Daoy (cell line): Measurements from ENCODE around the gene GBX2. TPM values are rescaled to one million over a fixed set of nuclear protein-coding genes. Genes with fewer than 3 reads are reported as not detected.
A peak's percentile ranks its signal among the peaks of the same experiment; 100 is the strongest.

Experiments used
- DNase-seq: peaks from one replicate; pipeline ENCODE4 v3.0.0-alpha.2; 2015; ENCODE audit warnings: low read depth
- total RNA-seq: library from RNA; depleted of rRNA; stranded (reverse); fragments of >200 nt; shearing (Covaris generic); gene quantifications from 2 replicates; pipeline ENCODE4 v1.2.3, GENCODE V29; 2014

Gene GBX2
- total RNA-seq, 1 experiment from 2014 or later, result 8.0 TPM

DNA sequence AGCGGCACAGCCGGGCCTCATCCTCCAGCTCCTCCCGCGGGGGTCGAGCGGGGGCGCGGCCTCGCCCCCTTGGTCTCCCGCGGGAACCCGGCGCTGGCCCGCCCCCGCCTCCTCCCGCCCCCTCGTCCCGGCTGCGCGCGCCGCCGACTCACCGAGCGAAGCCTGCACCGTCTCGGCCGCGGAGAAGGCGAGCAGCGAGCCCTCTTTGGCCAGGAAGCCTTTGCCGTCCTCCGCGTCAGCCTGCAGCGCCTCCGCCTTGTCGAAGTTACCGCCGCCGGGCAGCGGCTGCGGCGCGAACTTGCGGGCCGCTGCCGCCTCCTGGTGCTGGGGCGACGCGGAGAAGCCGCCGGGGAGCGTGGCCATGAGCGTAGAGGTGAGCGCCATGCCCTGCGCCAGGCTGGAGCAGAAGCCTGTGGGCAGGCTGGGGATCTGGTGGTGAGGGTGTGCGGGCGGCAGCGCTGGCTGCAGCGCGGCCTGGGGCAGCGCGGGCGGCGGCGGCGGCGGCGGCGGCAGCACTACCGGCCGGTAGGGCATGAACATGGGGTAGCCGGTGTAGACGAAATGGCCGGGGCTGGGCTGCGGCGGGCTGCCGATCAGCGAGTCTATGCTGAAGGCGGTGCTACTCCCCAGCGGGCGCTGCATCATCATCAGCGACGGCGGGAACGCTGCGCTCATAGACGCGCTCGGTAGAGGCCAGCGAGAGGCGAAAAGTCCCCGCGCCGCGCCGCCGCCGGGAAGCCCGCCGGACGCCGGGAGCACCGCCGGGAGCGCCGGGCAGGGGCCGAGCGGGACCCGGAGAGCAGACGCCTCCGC is 683 bp downstream of the GBX2 start:
- DNase-seq, result peak; percentile 68

DNA sequence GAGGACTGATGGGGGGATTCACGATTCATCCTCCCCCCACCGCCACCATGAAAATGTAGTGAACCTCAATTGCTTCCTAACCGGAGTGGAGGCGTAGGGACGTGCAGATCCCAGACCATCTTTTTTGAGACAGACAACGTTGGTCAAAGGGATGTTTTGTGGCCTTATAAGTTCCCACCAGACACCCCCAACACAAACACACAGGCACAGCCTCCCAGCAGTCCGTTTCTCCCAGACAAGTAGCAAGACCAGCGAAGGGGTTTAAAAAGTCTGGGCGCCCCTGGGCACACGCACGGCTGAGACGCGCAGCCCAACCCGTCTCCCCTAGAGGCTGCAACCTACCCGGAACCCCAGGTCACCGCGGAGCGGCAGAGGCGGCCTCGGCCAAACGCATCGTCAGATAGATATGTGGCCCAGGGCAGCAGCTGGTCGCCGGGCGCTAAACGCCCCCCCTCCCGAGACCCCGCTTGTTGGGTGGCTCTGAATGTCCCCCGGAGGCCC is 1.3 kb downstream of the GBX2 start:
- DNase-seq, result no peak

DNA sequence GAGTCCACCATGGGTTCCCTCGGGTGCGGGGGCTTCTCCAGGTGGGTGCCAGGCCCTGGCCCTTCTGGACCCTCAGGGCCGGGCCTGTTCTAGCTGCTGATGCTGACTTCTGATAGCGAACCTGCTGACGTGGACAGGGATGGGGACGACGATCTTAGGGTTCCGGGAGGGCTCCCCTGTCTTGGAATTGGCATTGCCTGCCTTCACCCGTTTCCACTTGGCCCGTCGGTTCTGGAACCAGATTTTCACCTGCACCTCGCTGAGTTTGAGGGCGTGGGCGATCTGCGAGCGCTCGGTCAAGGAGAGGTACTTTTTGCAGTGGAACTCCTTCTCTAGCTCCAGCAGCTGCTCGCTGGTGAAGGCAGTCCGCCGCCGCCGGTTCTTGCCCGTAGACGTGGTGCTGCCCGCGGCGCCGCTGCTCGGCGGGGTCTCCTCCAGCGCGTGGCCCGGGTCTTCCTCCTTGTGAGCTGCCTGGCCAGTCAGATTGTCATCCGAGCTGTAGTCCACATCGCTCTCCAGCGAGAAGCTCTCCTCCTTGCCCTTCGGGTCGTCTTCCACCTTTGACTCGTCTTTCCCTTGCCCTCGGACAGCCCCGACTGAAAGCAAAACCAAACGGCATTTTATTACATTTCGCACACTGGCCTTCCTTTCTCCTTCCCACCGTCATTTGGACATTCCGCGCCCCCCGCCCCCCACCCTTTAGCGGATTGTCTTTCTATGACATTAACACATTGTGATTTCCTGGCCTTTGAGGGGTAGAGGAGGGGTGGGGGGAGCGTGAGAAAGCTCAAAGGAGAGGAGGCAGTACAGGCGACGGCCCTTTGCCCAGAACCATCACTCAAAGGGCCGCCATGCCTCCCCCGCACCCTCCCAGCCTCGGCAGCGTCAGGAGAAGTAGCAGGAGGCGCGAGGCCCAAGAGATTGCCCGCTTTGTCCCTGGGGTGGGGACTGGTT is 2.1 kb downstream of the GBX2 start:
- no peak for DNase-seq

DNA sequence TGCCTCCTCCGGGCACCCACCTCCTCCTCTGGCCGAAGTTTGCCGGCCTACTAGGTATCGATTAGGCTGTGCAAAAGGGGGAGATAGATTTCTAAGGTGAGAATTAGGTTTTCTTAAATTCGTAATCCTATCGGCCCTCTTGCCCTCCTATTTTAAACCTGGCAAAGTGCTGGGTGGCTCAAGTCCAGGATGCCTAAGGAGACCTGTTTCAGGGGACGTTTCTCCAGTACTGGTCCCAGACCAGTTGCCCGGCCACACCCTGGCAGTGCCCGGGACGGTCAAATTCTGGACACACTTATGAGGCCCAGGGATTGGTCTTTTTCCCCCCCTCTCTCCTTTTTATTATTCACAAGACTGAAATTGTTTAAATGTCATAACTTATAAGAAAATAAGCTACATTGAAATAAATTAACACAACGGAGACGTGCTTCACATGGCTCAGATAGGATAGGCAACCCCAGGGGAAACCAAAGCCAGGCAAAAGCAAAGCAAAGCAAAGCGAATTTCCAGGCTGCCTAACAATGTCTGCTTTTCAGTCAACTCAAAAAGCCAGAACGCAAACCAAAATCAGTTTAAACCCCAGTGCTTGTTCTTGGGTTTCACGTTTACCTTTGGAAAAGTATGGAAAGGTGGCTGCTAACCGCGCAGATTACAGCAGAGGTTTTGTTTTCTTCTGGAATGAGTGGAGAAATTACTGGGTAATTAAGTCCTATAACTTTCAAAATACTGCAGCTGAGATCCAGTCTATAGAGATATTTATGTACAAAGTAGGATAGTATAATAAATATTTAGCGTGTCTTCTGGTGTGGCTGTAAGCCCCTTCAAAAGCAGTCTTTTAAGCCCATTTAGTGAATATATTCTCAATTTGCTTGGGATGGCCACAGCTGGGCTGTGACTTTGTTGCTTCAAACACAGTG is 3.0 kb downstream of the GBX2 start:
- no peak for DNase-seq

DNA sequence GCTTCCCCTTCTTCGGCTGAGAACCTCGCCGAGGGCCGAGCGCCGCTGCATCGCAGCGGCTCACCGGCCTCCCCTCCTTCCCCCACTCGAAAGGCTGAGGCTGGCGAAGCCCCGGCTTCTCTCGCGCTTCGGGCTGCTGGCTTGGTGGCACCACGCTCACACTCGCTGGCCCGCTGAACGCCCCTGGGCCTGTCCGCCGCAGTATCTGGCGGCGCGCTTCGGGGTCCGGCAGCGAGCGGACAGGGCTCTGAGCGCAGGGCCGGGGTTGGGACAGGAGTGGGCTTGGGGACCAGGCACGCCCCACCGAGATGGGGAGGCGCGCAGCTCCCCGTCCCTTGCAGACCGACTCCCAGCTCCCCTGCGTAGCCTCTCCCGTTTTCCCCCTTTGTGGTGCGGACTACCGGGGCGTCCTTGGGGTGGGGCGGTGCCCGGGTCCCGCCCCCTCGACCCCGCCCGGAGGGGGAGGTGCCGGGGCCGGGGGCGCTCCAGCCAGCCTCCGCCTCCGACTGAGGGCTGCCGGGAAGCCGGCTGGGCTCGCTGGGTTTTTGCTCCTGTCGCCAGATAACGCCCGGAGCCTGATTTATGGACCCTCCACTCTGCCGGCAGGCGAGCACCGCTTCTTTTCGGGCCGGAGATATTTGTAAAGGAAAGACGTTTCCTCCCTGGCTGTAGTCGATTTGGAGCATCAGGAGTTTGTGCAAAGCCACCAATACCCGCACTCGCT is 3.8 kb downstream of the GBX2 start:
- DNase-seq, result no peak

DNA sequence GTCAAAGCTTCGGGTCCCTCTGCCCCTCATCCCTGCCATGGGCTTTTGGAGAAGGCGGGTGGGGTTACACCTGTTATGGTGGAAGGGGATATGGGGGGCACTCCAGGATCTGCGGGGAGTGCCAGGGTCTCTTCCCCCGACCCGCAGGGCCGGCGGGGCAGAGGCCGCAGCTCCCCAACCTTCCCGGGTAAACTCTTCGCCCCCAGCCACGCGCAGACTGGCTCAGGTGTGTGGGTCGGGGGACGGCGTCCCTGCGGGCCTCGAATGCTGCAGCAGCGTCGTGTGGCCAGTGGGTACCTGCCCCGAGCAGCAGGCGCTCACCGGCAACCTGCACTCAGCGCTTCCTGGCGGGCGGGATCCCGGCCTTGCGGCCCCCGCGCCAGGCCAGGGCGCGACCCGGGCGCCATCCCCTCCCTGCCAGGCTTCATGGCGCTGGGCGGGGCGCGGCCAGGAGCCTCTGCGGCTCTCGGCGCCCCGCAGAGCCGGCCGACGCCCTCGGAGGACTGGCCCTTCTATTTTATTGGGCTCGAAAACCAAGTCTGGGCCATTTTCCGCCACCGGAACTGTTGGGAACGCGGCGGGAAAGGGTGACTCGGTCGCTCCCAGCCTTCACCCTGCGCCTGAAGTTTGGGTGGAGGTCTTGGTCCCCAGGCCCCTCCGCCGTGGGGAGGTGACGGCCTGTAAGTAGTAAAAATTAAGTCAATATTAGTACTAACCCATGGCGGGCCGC is 4.5 kb downstream of the GBX2 start:
- DNase-seq, result no peak

DNA sequence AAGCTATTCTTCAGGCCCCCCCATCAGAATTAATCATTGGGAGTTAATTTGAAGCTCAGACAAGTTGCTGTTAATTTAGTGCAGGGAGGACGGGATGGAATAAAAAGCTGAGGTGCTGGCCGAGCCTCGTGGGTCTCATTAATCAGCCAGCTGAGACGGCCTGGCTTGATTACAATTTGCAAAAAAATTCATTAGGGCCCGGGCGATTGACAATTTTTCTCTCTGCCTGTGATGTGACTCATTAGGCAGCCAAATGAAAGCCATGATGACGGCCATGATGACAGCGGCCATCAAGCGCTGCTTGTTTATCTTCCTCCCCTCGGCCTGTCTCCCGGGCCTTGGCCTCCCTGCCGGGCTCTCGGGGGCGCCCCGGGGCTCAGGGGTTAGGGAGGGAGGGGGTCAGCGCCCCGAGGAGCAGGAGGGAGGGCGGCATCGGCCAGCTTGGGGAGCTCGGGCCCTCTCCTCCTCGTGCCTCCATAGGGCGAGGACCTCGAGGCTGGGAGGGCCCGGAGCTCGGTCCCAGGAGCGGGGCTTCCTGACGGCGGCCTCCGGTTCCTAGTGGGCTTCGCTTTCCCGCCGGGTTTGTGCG is 5.2 kb downstream of the GBX2 start:
- DNase-seq, result no peak

DNA sequence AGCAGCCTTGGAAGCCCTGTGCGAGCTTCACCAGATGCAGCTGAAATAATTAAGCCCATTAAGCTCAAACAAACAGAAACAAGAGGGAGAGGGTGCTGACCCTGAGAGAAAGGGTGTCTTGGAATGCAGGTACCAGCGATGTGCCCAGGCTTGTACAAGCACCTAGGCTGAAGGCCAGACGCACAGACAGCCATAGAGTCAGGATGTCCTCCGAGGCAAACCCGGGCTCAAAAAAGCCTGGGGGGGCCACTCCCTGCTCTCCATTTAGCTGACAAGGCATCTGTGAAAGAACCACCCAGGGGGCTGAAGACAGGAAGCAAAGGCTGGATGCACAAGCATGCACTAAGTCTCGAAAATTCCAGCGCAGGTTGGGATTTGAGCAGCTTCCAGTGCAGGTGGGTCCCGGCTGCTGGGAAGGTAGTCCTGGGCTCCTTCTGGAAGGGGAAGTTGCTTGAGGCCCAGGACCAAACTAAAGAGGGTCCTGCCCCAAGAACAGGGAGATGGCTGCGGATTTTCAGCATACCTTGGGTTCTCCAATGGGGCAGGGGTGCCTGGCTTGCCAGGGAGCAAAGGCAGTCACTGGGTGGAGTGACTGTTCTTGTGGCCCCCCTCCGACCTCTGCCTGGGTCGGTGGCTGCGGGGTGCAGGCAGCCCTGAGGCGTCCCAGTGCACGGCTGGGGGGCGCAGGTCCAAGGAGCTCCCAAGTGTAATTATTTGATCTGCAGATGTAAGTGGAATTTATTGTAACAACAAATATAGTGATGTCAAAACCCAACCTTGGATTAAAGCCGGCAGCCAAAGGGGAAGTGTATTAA is 5.9 kb downstream of the GBX2 start:
- no peak for DNase-seq

DNA sequence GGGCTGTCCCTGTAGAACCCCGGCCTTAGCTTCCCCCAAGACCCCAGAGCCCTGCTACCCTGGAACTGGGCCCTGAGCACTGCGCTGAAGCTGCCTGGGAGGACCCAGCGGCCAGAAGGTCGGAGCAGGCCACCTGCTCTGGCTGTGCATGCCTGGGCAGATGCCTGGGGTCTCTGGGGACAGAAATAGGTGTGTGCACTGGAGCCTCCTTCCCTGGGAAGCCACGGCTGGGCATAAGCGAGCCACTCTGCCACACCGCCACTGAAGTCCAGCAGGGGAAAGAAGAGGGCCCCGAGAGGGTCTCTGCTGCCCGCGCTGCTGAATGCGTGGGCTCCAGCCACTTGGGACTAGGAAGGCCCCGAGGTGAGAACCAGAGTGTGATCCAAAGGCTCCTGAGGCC is 6.7 kb downstream of the GBX2 start:
- no peak for DNase-seq

DNA sequence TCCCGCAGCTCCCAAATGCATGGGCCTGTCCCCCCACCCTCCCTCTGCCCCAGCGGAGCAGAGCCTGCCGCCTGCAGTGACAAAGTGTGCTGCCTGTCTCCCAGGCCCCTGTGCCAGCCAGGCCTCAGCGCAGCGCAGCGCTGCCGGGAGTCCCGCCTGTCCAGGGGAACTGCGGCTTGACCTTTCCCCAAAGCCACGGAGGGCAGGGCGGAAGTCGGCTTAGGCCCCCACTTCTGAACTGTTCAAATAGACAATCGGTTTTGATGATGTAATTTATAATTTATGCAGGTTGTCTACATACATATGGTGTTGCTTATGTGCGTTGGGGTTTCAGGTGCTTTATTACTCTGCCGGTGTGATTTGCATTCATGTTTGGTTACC is 7.1 kb downstream of the GBX2 start:
- no peak for DNase-seq

DNA sequence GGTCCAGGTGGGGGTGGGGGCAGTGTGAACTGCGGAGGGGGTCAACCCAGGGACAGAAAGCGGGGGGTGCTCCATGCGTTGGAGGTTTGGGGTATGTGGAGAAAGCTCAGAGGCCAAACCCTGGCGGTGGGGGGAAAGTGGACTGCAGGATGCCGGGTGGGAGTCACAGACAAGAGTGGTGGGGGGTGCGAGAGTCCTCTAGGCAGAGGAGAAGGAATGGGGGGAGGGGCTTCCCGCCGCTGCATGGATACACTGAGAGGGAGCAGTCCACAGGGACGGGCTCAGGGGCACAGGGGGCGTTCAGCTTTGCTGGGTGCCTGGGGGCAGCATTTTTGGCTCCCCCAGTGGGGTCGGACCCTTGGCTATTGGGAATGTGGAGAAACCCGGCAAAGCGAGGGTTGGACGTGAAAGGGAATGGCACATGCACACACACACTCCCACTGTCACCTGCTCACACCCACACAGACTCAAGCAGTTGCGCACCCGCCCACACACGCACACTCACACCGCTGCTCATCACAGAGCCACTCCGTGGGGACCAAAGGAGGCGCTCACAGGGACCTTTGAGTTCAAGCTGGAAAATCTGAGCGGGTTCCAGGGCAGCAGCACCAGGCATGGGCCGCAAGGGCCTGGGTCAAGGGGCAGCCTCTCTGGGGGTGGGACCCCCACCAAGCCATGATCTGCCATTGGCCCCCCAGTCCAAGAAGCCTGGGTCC is 7.7 kb downstream of the GBX2 start:
- no peak for DNase-seq

DNA sequence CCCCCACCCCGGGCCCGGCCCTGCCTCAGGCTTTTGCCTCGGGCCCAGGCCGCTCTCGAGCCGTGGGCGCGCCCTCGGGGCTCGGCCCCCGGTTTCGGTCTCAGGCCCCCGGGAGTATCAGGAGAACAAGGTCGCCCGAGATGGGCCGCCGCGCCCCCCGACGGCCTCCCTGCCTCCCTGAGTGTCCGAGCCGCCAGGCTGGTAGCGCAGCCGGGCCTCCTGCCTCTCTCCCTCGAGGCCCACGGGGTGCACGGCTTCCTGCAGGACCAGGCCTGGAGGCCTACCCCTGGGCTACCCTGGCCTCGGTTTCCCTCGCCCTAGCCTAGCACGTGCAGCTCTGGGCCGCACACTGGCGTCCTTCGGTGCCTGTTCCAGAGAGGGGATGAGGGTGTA is 8.4 kb downstream of the GBX2 start:
- DNase-seq, result no peak

DNA sequence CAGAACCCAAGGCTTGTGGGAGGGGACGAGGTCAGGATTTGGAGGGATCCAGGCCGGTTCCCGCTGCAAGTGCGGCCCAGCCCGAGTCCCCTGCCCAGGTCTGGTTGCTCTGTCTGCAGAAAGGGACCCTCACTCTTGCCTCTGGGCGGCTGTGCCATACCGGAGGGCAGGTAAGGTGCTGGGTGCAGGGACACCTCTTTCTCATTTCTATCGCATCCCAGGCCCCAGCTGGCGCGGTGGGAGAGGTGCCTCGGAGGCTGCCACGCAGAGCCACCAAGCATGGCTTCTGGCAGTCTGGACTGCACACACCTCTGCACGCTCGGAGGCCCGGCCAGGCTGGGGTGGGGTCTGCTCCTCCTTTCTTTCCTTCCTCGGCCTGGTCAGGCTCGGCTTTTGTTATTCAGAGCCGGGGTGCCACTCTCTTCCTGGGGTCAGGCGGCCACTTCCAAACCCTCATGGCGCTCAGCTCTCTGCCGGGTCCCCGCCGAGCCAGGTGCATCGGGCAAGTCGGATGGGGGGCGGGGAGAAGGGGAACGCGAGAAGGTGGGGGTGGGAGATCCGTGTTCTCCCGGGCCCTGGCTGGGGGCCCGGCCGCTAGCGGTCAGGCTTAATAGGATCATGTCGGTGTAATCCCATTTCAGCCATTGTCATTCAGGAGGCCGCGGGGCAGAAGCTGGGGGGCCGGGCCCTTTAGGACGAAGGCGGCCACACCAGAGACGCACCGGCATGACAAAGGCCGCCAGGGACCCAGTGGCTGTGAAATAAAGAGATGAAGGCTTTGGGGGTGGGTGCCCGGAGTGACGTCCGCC is 9.0 kb downstream of the GBX2 start:
- DNase-seq, result no peak

DNA sequence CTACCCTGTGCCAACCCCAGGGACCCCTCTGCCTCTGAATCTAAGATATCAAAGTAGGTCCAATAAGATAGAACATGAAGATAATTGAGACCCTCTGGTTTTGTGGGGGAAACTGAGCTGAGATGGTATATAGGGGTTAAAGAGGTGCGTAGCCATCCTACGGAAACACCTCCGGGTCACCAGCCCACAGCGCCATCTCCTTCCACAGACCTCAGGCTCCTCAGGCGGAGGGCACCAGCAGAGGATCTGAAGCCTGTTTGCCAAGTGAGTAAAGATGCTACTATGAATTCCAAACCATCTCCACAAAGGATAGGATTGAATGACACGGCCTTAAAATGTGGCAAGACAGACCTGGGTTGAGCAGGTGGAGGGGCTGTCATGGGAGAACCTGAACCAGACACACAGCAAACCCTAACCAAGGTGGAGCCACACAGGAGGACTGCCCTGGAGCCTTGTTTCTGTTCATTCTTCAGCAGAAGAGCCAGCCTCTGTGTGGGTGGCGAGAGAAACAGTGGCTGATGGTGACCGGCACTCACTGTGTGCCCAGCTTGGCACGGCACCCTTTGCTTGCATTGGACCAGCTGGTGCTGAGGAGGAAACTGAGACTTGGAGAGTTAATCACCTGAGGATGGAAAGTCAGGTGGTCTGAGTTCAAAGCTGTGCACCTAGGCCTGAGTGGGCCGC is 10.2 kb downstream of the GBX2 start:
- no peak for DNase-seq

DNA sequence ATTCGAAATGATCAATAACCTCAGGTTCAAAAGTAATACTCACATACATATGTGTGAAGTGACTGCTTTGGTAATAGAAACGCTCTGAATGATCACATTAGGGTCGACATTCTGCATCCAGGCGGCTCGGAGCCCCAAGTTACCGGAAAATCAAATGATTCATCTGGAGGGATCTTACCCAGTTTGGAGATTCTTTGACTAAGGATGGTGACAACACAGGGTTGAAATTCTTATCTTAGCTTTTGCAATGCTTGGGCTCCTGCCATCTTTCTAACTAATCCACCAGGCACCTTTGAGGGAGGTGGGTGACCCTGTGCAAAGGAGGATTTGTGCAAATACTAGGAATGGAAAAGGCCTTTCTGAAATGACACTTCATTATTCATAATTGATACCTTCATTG is 10.8 kb downstream of the GBX2 start:
- no peak for DNase-seq

DNA sequence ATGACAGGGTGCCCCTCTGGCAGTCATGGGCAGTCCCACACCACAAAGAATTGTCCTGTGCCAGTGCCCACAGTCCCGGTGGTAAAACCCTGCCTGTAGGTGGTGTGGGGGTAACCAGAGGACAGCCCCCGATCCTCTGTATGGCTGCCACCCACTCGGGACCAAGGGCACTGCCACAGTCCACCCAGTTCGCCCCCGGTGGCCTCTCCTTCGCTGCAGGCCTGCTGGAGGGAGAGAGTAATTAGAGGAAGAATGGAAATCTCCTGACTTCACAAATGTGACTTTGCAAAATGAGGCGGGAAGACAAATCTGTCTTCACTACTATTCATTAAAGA is 11.4 kb downstream of the GBX2 start:
- no peak for DNase-seq
